ENCODE measurements around the gene KIRREL3.

Gene KIRREL3

GRCh38 chr11:126633330-126633729 is 367.2 kb downstream of the KIRREL3 start:
- no peak for DNase-seq (ENCODE audit: low read depth)

- DNase-seq (ENCODE audit: low read depth): no peak
Measured at GRCh38 chr11:126630893-126631798, 369.4 kb downstream of the KIRREL3 start.

- DNase-seq (ENCODE audit: low read depth): no peak
Measured at GRCh38 chr11:126630488-126630887, 370.1 kb downstream of the KIRREL3 start.

GRCh38 chr11:126628790-126629621 is 371.6 kb downstream of the KIRREL3 start:
- DNase-seq (ENCODE audit: low read depth): no peak

GRCh38 chr11:126628450-126628789 is 372.1 kb downstream of the KIRREL3 start:
- no peak for DNase-seq (ENCODE audit: low read depth)

- DNase-seq (ENCODE audit: low read depth): no peak
Measured at GRCh38 chr11:126627421-126627820, 373.1 kb downstream of the KIRREL3 start.

GRCh38 chr11:126624506-126624905 is 376.1 kb downstream of the KIRREL3 start:
- DNase-seq (ENCODE audit: low read depth): no peak

- DNase-seq (ENCODE audit: low read depth): no peak
Measured at GRCh38 chr11:126619516-126619915, 381.1 kb downstream of the KIRREL3 start.

GRCh38 chr11:126615845-126616244 is 384.7 kb downstream of the KIRREL3 start:
- DNase-seq (ENCODE audit: low read depth): no peak

- DNase-seq (ENCODE audit: low read depth): no peak
Measured at GRCh38 chr11:126613272-126613671, 387.3 kb downstream of the KIRREL3 start.

GRCh38 chr11:126612671-126613070 is 387.9 kb downstream of the KIRREL3 start:
- DNase-seq (ENCODE audit: low read depth): no peak

- no peak for DNase-seq (ENCODE audit: low read depth)
Measured at GRCh38 chr11:126611438-126611837, 389.1 kb downstream of the KIRREL3 start.

- DNase-seq (ENCODE audit: low read depth): no peak
Measured at GRCh38 chr11:126608658-126609057, 391.9 kb downstream of the KIRREL3 start.

GRCh38 chr11:126607776-126608541 is 392.6 kb downstream of the KIRREL3 start:
- DNase-seq (ENCODE audit: low read depth): no peak

- DNase-seq (ENCODE audit: low read depth): peak; percentile 4
Measured at GRCh38 chr11:126607374-126607773, 393.2 kb downstream of the KIRREL3 start.

- no peak for DNase-seq (ENCODE audit: low read depth)
Measured at GRCh38 chr11:126606484-126606883, 394.1 kb downstream of the KIRREL3 start.

- no peak for DNase-seq (ENCODE audit: low read depth)
Measured at GRCh38 chr11:126604461-126604860, 396.1 kb downstream of the KIRREL3 start.

- no peak for DNase-seq (ENCODE audit: low read depth)
Measured at GRCh38 chr11:126603486-126603885, 397.1 kb downstream of the KIRREL3 start.

- no peak for DNase-seq (ENCODE audit: low read depth)
Measured at GRCh38 chr11:126602993-126603392, 397.6 kb downstream of the KIRREL3 start.

GRCh38 chr11:126602349-126602940 is 398.1 kb downstream of the KIRREL3 start:
- no peak for DNase-seq (ENCODE audit: low read depth)

GRCh38 chr11:126601550-126602215 is 398.9 kb downstream of the KIRREL3 start:
- no peak for DNase-seq (ENCODE audit: low read depth)

Measured in amniotic epithelial cell (primary cell).